ELR (cell line): ENCODE data around the gene NEU1.
"Not testable (repeated sequence)": the region's sequence is repeated elsewhere in the genome, so short reads cannot be mapped to it uniquely, and the experiment has no call there.

Experiments used
- DNase-seq: peaks from one replicate; pipeline ENCODE4 v3.0.0-alpha.2; 2015; ENCODE audit warnings: low read depth

NEU1 gene

GRCh38 chr6:31838968-31839367, 23.7 kb downstream of the NEU1 start:
- no peak for DNase-seq

GRCh38 chr6:31838114-31838553, 24.5 kb downstream of the NEU1 start:
- not testable (repeated sequence) for DNase-seq

GRCh38 chr6:31837369-31838113, 25.1 kb downstream of the NEU1 start:
- DNase-seq: no peak

GRCh38 chr6:31836474-31837368, 25.9 kb downstream of the NEU1 start:
- peak; percentile 69 for DNase-seq

GRCh38 chr6:31836047-31836473, 26.6 kb downstream of the NEU1 start:
- DNase-seq: no peak

- peak; percentile 92 for DNase-seq
These were observed 28.0 kb downstream of the NEU1 start for GRCh38 chr6:31834367-31835250.

- no peak for DNase-seq
These were observed 31.0 kb downstream of the NEU1 start for GRCh38 chr6:31831350-31832215.

GRCh38 chr6:31830886-31831335, 31.7 kb downstream of the NEU1 start:
- DNase-seq: no peak

GRCh38 chr6:31829633-31830283, 32.9 kb downstream of the NEU1 start:
- DNase-seq: peak; percentile 75

- peak; percentile 100 for DNase-seq
These were observed 35.1 kb downstream of the NEU1 start, which contains the start of gene HSPA1B for GRCh38 chr6:31827286-31828079. Gene HSPA1B, plus strand, starts transcription at chr6:31827738. Its CDS starts 213 bp downstream, at chr6:31827951.

GRCh38 chr6:31826793-31827285, 35.8 kb downstream of the NEU1 start:
- peak; percentile 85 for DNase-seq

GRCh38 chr6:31825553-31825952, 37.1 kb downstream of the NEU1 start:
- no peak for DNase-seq

GRCh38 chr6:31823592-31824196, 38.9 kb downstream of the NEU1 start:
- not testable (repeated sequence) for DNase-seq

- DNase-seq: peak; percentile 85
These were observed 40.4 kb downstream of the NEU1 start for GRCh38 chr6:31822036-31822821.

GRCh38 chr6:31821301-31822035, 41.2 kb downstream of the NEU1 start:
- DNase-seq: peak; percentile 69

- DNase-seq: not testable (repeated sequence)
These were observed 42.2 kb downstream of the NEU1 start for GRCh38 chr6:31820399-31820798.

- no peak for DNase-seq
These were observed 42.7 kb downstream of the NEU1 start for GRCh38 chr6:31819871-31820299.
